ENCODE results near the gene ZNF296. TPM values are rescaled to one million over a fixed set of nuclear protein-coding genes. Genes with fewer than 3 reads are reported as not detected.
"Not testable (repeated sequence)": the region's sequence is repeated elsewhere in the genome, so short reads cannot be mapped to it uniquely, and the experiment has no call there.

The ZNF296 gene
- total and polyA plus RNA-seq, 2 of the 13 experiments (the other 11 are each of a cell fraction or from before 2014, with no cell fraction given): 0.26 to 0.62 TPM

DNA sequence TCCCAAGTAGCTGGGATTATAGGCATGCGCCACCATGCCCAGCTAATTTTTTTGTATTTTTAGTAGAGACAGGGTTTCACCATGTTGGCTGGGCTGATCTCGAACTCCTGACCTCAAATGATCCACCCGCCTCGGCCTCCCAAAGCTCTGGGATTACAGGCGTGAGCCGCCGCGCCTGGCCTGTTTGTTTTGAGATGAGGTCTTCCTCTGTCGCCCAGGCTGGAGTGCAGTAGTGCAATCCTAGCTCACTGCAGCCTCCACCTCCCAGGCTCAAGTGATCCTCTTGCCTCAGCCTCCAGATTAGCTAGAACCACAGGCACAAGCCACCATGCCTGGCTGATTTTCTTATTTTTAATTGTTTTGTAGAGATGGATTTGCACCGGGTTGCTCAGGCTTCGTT lies 30.1 kb upstream of the ZNF296 start:
- H3K27ac ChIP-seq (ENCODE audit: extremely low read length, insufficient read depth, low read length); FAIRE-seq; POLR2A ChIA-PET; H3K9ac ChIP-seq (ENCODE audit: insufficient read depth, low read depth, low read length); H3K9me3 ChIP-seq (ENCODE audit: low read length); ATAC-seq; H3K27me3 ChIP-seq (ENCODE audit: control insufficient read depth in 1 of 2, insufficient read depth in 2 of 2, low read length in 2 of 2); H3K4me2 ChIP-seq (ENCODE audit: low read depth, low read length); CTCF ChIA-PET (ENCODE audit: low intra/inter-chr PET ratio, low total read pairs); in situ Hi-C loops (cut with HindIII; ENCODE audit: extremely low pct_ligation_motif_present, low pct_unique_long_range_greater_than_20kb); BruUV-seq (replicated peaks); H3K4me3 ChIP-seq (replicated peaks in 1 of 3; ENCODE audit: insufficient read depth in 1 of 3, low read depth in 2 of 3, low read length in 3 of 3); H2AFZ ChIP-seq (ENCODE audit: low read length); DNase-seq (ENCODE audit: low spot score); intact Hi-C loops (cut with micrococcal nuclease; ENCODE audit: unreplicated experiment): not testable (repeated sequence)
- peaks cover 0 to 11% of the 10 kb centered on the region in 2 experiments; a peak in 2 of 5 replicates for H3K36me3 ChIP-seq (replicated peaks in 1 of 2; ENCODE audit: control insufficient read depth in 1 of 2, insufficient read depth in 2 of 2, low read length in 2 of 2)
- peaks cover 45% of the 10 kb centered on the region for H3K4me1 ChIP-seq (ENCODE audit: insufficient read depth, low read length)
- H4K20me1 ChIP-seq (ENCODE audit: insufficient read depth, low read length): peaks cover 11% of the 10 kb centered on the region
- 91% methylated on average over 11 of the region's 11 CpGs for WGBS (ENCODE audit: low lambda C conversion rate)
- TF ChIP-seq, protein P1, sequence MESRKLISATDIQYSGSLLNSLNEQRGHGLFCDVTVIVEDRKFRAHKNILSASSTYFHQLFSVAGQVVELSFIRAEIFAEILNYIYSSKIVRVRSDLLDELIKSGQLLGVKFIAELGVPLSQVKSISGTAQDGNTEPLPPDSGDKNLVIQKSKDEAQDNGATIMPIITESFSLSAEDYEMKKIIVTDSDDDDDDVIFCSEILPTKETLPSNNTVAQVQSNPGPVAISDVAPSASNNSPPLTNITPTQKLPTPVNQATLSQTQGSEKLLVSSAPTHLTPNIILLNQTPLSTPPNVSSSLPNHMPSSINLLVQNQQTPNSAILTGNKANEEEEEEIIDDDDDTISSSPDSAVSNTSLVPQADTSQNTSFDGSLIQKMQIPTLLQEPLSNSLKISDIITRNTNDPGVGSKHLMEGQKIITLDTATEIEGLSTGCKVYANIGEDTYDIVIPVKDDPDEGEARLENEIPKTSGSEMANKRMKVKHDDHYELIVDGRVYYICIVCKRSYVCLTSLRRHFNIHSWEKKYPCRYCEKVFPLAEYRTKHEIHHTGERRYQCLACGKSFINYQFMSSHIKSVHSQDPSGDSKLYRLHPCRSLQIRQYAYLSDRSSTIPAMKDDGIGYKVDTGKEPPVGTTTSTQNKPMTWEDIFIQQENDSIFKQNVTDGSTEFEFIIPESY (CRISPR knock-in tag; IDR thresholded peaks at IDR 0.05): peak; percentile 61
- TF ChIP-seq, protein P2, sequence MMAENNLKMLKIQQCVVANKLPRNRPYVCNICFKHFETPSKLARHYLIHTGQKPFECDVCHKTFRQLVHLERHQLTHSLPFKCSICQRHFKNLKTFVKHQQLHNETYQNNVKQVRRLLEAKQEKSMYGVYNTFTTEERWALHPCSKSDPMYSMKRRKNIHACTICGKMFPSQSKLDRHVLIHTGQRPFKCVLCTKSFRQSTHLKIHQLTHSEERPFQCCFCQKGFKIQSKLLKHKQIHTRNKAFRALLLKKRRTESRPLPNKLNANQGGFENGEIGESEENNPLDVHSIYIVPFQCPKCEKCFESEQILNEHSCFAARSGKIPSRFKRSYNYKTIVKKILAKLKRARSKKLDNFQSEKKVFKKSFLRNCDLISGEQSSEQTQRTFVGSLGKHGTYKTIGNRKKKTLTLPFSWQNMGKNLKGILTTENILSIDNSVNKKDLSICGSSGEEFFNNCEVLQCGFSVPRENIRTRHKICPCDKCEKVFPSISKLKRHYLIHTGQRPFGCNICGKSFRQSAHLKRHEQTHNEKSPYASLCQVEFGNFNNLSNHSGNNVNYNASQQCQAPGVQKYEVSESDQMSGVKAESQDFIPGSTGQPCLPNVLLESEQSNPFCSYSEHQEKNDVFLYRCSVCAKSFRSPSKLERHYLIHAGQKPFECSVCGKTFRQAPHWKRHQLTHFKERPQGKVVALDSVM (CRISPR knock-in tag; IDR thresholded peaks at IDR 0.05): peak; percentile 86
- peaks cover 91% of the 10 kb centered on the region for H3K79me2 ChIP-seq (ENCODE audit: insufficient read depth, low read length)
